ENCODE results near the gene TSN.
"Not testable (repeated sequence)": the region's sequence is repeated elsewhere in the genome, so short reads cannot be mapped to it uniquely, and the experiment has no call there.

Gene TSN

GRCh38 chr2:121731366-121731765, 24.1 kb upstream of the TSN start:
- H3K36me3 ChIP-seq (ENCODE audit: low read depth), result peaks cover 92% of the 10 kb centered on the region
- no peak overlapping the region for H3K27ac ChIP-seq (ENCODE audit: poor library complexity, severe bottlenecking)
- TF ChIP-seq, protein P1, sequence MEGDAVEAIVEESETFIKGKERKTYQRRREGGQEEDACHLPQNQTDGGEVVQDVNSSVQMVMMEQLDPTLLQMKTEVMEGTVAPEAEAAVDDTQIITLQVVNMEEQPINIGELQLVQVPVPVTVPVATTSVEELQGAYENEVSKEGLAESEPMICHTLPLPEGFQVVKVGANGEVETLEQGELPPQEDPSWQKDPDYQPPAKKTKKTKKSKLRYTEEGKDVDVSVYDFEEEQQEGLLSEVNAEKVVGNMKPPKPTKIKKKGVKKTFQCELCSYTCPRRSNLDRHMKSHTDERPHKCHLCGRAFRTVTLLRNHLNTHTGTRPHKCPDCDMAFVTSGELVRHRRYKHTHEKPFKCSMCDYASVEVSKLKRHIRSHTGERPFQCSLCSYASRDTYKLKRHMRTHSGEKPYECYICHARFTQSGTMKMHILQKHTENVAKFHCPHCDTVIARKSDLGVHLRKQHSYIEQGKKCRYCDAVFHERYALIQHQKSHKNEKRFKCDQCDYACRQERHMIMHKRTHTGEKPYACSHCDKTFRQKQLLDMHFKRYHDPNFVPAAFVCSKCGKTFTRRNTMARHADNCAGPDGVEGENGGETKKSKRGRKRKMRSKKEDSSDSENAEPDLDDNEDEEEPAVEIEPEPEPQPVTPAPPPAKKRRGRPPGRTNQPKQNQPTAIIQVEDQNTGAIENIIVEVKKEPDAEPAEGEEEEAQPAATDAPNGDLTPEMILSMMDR (IDR thresholded peaks at IDR 0.05; ENCODE audit: poor library complexity, severe bottlenecking), result no peak
- H3K4me3 ChIP-seq (ENCODE audit: severe bottlenecking), result no peak overlapping the region
- no peak for ATAC-seq (ENCODE audit: low read depth)
- H3K27me3 ChIP-seq (ENCODE audit: insufficient read depth, poor library complexity, severe bottlenecking), result no peaks in the 10 kb centered on the region
- H3K9me3 ChIP-seq (ENCODE audit: severe bottlenecking), result no peaks in the 10 kb centered on the region
- DNase-seq (ENCODE audit: low spot score), result no peak
- H3K4me1 ChIP-seq (ENCODE audit: insufficient read depth, poor library complexity, severe bottlenecking), result peaks cover 5% of the 10 kb centered on the region

- H3K4me1 ChIP-seq (ENCODE audit: insufficient read depth, poor library complexity, severe bottlenecking); H3K4me3 ChIP-seq (ENCODE audit: severe bottlenecking); H3K27ac ChIP-seq (ENCODE audit: poor library complexity, severe bottlenecking); H3K9me3 ChIP-seq (ENCODE audit: severe bottlenecking); DNase-seq (ENCODE audit: low spot score); H3K27me3 ChIP-seq (ENCODE audit: insufficient read depth, poor library complexity, severe bottlenecking); ATAC-seq (ENCODE audit: low read depth): not testable (repeated sequence)
- peaks cover 60% of the 10 kb centered on the region for H3K36me3 ChIP-seq (ENCODE audit: low read depth)
These were observed 20.9 kb upstream of the TSN start for GRCh38 chr2:121734544-121734943.

DNA sequence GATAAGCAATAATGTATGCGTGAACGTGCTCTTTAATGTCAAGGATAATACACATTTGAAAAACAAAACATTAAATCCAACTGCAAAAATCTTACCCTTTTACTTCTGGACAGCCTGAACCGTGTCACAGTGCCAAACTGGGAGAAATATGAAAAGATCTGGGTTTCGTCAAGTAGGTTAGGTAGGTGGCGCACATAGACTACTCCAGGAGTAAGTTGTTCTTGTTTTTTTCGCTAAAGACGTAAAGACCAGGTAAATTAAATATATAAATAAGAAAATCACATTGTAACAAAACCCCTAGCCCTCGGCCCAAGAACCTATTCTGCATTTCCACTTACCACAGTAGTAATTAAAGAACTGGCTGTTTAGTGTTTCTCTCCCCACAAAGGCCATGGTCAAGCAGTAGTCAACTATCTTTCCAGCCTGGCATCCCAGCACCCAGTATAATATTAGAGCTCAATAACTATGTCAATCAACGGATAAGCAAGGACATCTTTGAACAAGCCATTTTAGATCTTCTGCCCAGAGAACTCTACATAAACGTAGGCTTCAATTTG, 19.9 kb upstream of the TSN start:
- Histone ChIP-seq H3K27ac (ENCODE audit: poor library complexity, severe bottlenecking) (peak overlapping the region; percentile 69), H3K36me3 (ENCODE audit: low read depth) (peaks cover 50% of the 10 kb centered on the region), H3K9me3 (ENCODE audit: severe bottlenecking) (no peaks in the 10 kb centered on the region), H3K27me3 (ENCODE audit: insufficient read depth, poor library complexity, severe bottlenecking) (no peaks in the 10 kb centered on the region), H3K4me1 (ENCODE audit: insufficient read depth, poor library complexity, severe bottlenecking) (peaks cover 5% of the 10 kb centered on the region), H3K4me3 (ENCODE audit: severe bottlenecking) (peak overlapping the region; percentile 89)
- DNase-seq (ENCODE audit: low spot score) (no peak), ATAC-seq (ENCODE audit: low read depth) (no peak; the same call in 2 of the 3 replicates)
- TF ChIP-seq, protein P1 (IDR thresholded peaks at IDR 0.05; ENCODE audit: poor library complexity, severe bottlenecking), result peak; percentile 52

- TF ChIP-seq, protein P1 (IDR thresholded peaks at IDR 0.05; ENCODE audit: poor library complexity, severe bottlenecking), result no peak
- H3K4me3 ChIP-seq (ENCODE audit: severe bottlenecking), result peak overlapping the region; percentile 89
- H3K4me1 ChIP-seq (ENCODE audit: insufficient read depth, poor library complexity, severe bottlenecking), result peaks cover 5% of the 10 kb centered on the region
- no peaks in the 10 kb centered on the region for H3K9me3 ChIP-seq (ENCODE audit: severe bottlenecking)
- DNase-seq (ENCODE audit: low spot score), result no peak
- H3K27me3 ChIP-seq (ENCODE audit: insufficient read depth, poor library complexity, severe bottlenecking), result no peaks in the 10 kb centered on the region
- peak overlapping the region; percentile 69 for H3K27ac ChIP-seq (ENCODE audit: poor library complexity, severe bottlenecking)
- no peak for ATAC-seq (ENCODE audit: low read depth)
- peaks cover 45% of the 10 kb centered on the region for H3K36me3 ChIP-seq (ENCODE audit: low read depth)
These were observed 19.4 kb upstream of the TSN start for GRCh38 chr2:121736140-121736461.

- DNase-seq (ENCODE audit: low spot score), result peak; percentile 98
- Histone ChIP-seq H3K36me3 (ENCODE audit: low read depth) (peaks cover 39% of the 10 kb centered on the region), H3K4me1 (ENCODE audit: insufficient read depth, poor library complexity, severe bottlenecking) (peaks cover 5% of the 10 kb centered on the region), H3K9me3 (ENCODE audit: severe bottlenecking) (no peaks in the 10 kb centered on the region), H3K27me3 (ENCODE audit: insufficient read depth, poor library complexity, severe bottlenecking) (no peaks in the 10 kb centered on the region), H3K4me3 (ENCODE audit: severe bottlenecking) (peak within 1 kb of the TSS; percentile 89), H3K27ac (ENCODE audit: poor library complexity, severe bottlenecking) (peak within 1 kb of the TSS; percentile 69)
- TF ChIP-seq, protein P1 (IDR thresholded peaks at IDR 0.05; ENCODE audit: poor library complexity, severe bottlenecking), result no peak
- ATAC-seq (ENCODE audit: low read depth), result peak; percentile 92
These were observed 18.8 kb upstream of the TSN start, which contains the start of gene NIFK for GRCh38 chr2:121736462-121737336. TSS of gene NIFK (minus strand) at chr2:121736875. CDS start at chr2:121736850, 25 bp downstream.
